ENCODE data around the gene ADAM10.

Gene ADAM10

DNA sequence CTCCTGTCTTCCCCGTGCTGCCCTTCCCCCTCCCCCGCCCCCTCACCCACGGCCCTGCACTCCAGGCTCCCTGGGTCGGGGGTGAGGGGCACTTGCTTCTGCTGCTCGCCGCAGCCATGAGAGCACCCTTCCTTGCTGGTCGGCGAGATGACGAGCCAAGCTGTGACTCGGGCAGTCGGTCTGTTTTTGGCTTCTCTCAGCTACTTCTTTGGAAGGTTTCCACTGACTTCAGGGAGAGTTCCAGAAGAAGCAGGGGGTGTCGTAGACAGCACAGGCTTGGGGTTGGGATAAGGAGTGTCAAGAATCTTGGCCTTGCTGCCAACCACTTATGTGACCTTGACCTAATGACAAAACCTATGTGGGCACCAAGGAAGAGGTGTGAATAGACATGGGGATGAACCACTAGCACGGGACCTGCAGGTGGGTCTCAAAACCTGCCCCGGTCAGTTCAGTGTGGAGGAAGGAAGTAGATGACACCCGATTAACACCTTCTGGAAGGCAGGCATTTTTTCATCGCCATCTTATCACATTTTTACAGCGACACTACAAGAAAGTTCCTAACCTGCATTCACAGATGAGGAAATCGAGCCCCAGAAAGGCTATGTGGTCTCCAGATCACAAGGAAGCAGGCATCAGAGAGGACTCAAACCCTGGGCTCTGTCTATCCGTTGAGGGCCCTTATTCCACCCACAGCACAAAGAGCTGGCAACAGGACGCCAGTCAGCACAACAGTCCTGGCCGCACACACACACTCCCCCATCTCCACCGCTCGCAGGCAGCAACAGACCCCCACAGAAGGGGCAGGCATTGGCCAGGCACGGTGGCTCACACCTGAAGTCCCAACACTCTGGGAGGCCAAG lies 196.8 kb downstream of the ADAM10 start:
- DNase-seq (ENCODE audit: low read depth in 2 of 2) = no peak

DNA sequence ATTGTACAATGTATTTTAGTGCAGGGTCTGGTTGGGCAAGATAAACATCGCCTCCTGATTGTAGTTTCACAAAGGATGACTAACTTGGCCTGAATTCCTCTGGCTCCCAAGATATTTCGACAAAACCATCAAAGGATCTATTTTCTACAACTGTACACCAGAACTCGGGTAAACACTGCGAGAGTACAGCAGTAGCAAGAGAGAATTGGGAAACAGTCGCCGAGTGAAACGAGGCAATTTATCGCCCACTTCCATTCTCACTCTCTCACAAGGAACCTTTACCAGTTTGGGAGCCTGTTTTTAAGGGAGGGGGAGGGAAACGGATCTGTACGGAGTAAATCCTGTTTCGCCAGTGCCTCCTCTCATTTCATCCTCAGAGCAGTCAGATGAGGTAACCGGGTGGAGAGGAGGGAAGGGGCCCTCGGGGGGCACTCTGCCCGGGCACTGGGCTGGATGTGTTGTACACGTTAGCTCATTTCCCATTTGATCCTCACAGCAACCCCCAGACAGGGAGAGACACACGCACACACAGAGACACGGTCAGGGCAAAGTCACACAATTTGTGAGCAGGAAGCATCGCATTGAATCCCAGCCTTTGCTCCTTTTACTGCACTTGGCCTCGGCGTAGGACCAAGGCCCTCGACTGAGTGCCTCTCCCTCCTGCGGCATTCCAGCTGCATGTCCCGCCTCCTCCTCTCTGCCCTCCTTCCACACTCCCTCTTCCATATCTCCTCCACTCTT lies 197.6 kb downstream of the ADAM10 start:
- DNase-seq (ENCODE audit: low read depth in 2 of 2) = no peak

DNA sequence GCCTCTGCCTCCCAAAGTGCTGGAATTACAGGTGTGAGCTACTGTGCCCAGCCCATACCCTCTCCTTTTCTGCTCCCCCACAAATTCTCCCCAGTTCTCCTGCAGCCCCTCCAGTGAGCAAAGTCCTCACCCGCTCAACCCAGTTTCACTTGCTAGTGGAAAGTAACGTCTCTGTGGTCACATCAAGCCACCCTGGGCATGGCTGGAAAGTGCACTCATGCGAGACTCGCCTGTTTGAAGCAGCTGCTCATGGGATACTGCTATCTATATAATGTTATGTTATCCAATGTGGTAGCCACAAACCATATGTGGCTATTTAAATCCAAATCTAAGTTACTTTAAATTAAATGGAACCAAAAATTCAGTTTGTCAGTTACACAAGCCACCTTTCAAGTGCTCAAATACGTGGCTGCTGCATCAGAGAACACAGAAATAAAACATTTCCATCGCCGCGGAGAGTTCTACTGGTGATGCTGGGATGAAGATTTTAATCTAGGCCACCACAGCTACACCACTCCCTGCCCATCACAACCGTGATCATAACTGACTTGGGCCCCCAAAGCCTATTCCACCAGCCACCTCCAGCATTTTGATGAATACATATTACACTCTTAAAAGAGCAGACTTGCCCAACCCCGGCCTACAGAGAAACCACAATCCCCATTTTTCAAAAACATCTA lies 198.3 kb downstream of the ADAM10 start:
- no peak for DNase-seq (ENCODE audit: low read depth in 2 of 2)

GRCh38 chr15:58549785-58550074 lies 199.8 kb downstream of the ADAM10 start:
- DNase-seq (ENCODE audit: low read depth in 2 of 2) = no peak

DNA sequence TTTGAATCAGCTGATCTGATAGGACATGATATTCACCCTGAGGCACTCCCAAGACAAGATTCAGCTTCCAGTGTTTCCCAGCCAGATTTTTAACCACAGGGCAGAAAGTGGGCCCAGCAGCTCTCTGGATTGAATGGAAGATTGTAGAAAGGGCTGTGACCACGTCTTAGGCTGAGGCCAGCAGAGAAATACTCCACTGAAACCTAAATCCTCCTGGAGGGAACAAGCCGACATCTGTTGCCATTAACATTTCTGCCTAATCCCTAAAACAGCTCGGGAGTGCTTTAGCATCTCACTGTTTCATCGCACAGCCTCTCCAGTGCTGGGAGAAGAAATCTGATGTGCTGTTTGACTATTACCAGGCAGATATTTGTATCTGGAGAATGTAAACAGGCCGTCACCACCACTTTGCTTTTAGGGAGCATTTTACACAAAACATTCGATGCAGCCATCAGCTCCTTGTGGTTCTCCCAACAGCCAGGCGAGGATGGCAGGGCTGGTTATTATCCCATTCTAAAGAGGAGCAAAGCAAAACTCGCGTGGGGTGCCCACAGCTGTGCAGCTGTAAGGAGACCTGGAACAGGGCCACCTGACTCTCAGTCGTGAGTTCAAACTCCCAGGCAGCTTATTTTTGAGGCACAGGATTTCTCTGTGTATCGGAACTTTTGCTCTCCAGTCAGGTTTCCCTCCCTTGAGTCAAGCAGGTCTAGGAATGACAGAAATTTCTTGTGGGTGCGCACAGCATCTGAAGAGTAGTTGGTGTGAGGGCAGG lies 200.3 kb downstream of the ADAM10 start:
- no peak for DNase-seq (ENCODE audit: low read depth in 2 of 2)

DNA sequence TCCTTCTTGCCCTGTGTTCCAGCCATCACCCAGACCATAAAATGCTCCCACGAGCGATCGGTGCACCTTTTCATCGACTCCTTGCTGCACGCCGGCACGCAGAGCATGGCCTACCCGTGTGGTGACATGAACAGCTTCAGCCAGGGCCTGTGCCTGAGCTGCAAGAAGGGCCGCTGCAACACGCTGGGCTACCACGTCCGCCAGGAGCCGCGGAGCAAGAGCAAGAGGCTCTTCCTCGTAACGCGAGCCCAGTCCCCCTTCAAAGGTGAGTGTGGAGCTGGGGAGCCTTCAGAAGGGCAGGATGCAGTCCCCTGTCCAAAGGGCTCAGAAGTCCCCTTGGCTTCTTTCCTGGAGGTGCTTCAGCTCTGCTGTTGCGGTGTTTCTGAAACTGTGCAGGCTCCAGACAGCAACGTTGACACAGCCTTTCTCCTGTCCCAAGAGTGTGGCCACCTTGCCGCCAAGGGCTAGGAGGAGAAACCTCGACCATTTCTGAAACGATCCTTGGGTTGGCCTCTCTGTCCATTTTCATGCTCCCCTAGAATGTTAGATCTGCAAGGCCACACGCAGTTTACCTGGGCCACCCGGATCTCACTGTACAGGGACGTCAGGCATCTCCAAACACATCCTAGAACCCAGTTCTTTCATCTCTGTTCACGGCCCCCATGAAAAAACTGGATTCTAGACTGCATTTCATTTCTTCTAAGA lies 201.0 kb downstream of the ADAM10 start:
- DNase-seq (ENCODE audit: low read depth in 2 of 2) = no peak

GRCh38 chr15:58547628-58548307 lies 201.7 kb downstream of the ADAM10 start:
- no peak for DNase-seq (ENCODE audit: low read depth in 2 of 2)

DNA sequence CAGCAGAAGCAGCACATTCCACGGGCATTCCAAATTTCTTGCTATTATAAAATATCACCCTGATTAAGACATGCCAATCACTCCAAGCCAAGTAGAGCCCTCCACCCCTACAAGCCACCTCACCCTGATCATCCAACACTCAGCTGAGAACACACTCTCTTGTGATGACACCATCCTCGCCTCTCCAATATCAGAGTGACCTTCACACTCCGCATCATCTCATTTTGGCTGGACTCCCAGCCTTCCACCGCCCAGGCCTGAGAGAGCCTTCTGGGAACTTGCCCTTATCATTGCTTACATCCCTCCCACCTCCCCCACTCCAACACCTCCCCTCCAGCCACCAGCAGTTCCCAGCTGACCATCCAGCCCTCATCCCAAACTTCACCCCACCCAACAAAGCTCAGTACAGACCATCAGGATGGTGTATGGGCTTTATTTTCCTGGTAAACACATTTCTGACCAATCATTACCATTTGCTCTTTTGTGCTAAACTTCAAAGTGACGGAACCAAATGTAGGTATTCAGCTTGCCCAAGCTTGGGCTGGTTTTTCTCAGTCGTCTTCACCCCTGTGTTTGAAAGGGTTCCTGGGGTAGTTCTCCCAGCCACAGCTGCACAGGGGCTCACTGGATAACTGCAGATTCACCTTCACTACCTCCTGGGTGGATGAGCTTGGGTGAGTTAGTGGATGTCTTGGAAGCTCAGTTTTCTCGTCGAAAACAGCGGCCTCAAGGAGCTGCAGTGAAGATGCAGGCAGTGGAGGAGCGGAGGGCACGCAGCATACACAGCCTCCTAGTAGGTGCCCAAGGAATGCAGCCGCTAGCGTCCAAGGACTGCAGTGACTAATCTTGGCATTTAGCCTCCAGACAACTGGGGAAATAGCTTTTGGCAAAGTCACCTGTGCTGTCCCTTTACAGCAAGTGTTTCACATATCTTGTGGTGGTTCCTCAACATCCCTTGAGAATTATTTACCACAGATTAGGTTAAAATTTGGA lies 202.6 kb downstream of the ADAM10 start:
- DNase-seq (ENCODE audit: low read depth in 2 of 2) = no peak

- no peak for DNase-seq (ENCODE audit: low read depth in 2 of 2)
These were observed 203.4 kb downstream of the ADAM10 start for GRCh38 chr15:58546066-58546591.

GRCh38 chr15:58545307-58546065 lies 204.0 kb downstream of the ADAM10 start:
- no peak for DNase-seq (ENCODE audit: low read depth in 2 of 2)

- DNase-seq (ENCODE audit: low read depth in 2 of 2) = no peak
These were observed 204.8 kb downstream of the ADAM10 start for GRCh38 chr15:58544756-58545155.

- no peak for DNase-seq (ENCODE audit: low read depth in 2 of 2)
These were observed 205.7 kb downstream of the ADAM10 start for GRCh38 chr15:58543664-58544335.

- DNase-seq (ENCODE audit: low read depth in 2 of 2) = no peak
These were observed 208.0 kb downstream of the ADAM10 start for GRCh38 chr15:58541410-58542087.

DNA sequence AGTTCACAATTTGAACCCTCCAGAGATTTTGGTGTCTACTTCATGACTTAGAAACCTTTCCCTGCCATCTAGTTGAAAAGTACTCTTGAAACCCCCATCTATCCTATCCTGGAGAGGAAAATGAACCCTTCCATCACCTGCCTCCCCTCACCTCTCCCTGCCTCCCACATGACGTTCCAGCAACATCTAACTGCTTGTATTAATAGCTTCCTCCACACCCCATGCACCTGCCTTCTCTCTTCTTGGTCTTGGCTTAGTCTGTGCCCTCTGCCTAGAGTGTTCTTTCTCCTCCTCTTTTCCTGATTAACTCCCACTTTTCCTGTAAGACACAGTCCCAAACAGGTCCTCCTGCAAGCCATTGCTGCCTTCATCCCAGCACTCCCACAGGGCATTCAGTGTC lies 210.0 kb downstream of the ADAM10 start:
- DNase-seq (ENCODE audit: low read depth in 2 of 2) = no peak

- DNase-seq (ENCODE audit: low read depth in 2 of 2) = no peak
These were observed 210.6 kb downstream of the ADAM10 start for GRCh38 chr15:58538901-58539300.
